Stimulated activated CD4-positive, alpha-beta T cell treated with anti-CD3 and anti-CD28 coated beads, Interleukin-1b, Interleukin-23, amount 100 ng/mL, for 4 hours (primary cell): ENCODE measurements around the gene TP53I11.

Experiments used
- DNase-seq, 2 donors: peaks; one replicate each; pipeline ENCODE4 v3.0.0-alpha.2; 2020; ENCODE audit warnings: low read depth in 2 of 2

TP53I11 gene

DNA sequence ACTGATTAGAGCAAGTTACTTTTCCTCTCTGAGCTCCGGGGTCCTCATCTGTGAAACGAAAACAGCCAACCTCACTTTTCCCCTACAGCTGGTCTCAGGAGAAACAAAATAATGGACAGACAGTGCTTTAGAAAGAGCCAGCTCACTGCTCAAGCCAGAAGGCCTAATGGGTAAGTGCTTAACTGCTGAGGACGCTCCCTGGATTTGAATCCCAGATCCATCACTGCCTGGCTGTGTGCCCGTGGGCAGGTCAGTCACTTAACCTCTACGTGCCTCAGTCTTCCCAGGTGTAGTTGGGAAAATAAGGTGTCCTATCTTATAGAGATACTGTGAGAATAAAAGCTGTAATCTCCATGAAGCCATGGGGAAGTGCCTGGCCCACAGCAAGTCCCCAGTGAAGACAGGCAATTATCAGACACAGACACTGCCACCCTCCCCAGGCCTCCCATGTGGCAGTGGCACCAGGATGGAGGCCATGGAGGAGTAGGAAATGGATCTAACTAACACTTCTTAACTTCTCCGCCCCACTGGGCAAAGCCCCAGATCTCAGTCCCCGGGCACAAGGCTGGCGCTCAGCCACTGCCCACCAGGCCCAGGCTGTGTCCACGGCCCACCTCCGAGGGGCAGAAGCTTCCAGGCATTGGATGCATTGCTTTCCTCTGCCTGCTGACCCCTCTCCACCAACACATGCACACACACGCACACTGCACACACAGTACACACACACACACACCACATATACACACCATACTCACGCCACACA lies 9.2 kb downstream of the TP53I11 start:
- DNase-seq, result no peak

GRCh38 chr11:44940835-44941234 lies 9.8 kb downstream of the TP53I11 start:
- no peak for DNase-seq

DNA sequence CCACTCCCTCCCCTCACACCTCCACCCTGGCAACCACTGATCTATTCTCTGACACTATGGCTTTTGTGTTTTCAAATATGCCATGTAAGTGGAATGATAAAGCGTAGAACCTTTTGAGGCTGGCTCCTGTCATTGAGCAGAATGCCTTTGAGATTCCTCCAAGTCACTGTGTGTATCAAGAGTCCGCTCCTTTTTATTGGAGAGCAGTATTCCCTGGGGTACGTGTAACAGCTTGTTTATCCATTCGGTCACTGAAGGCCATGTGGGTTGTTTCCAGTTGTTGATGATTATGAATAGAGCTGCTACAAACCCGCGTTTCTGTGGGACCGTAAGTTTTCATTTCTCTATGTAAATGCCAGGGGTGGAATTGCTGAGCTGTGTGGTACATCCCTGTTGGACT lies 10.3 kb downstream of the TP53I11 start:
- DNase-seq, result no peak

DNA sequence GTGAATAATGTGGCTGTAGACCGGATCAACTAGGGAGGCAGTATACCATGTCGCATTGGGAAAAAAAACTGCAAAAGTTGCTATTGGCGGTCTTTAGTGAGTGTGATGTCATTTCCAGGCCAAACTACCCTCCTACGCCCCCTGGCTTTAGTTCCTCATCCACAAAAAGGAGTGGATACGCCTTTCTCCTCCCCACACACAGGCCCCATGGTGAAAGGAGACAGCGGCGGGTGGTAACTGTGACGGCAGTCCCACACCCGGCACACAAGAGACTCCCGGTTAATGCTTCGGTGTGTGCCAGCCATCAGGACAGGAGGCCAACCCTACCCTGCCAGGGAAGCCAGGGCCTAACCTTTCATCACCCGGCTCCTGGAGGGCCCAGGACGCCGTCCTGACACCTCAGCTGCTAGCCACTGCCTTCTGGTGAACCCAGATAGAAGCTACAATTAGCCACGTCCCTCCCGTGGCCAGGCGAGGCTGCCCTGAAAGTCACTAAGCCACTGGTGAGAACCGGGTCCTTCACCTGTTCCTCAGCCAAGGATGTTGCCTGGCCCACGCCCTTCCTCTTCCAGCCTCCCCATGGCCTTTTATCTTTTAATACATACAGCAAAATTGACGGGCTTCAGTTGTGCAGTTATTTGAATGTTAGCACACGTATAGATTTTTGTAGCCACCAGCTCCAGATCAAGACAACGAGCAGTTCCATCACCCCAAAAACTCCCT lies 10.8 kb downstream of the TP53I11 start:
- DNase-seq, result no peak

- no peak for DNase-seq
Observed at GRCh38 chr11:44938066-44938691, 12.5 kb downstream of the TP53I11 start.

- no peak for DNase-seq
Observed at GRCh38 chr11:44936951-44937543, 13.6 kb downstream of the TP53I11 start.

DNA sequence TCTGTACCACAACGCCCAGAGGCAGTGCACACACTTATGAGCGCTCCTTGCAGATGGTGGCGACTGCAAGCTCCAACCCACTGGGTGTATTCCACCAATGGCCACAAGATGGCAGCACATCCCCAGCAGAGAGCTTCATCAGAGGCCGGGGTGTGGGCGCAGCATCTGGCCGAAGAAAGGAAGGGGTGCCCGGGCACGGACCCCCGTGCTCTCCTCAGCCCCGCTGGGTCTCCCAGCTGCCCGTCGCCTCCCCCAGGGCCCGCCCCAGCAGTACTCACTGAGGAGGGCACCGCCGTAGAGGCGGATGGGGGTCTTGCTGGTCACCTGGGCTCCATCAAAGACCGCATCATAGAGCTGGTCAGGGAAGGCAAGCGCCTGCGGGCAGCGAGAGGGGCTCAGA lies 14.2 kb downstream of the TP53I11 start:
- peak; percentile 76 to 84 for DNase-seq

GRCh38 chr11:44934735-44935250 lies 15.9 kb downstream of the TP53I11 start:
- no peak for DNase-seq

- no peak for DNase-seq
Observed at GRCh38 chr11:44934110-44934509, 16.6 kb downstream of the TP53I11 start.

DNA sequence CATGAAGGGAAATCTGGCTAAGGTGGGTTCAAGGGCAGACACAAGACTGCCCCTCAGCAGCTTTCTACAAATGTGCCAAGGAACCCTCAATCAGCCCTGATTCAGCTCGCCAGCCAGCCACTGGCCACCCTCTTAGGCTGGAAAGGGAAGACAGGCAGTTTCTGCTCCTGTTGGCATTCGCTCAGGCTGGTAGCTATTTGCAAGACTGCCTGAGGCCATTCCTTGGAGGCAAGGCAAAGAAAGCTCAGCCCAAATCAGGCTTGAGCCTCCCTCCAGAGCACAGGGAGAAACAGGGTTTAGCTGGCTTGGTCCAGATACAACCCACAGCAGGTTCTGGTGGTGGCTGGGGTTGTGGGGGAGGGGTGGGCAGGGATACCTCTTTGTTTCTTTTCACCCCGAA lies 19.2 kb downstream of the TP53I11 start:
- no peak for DNase-seq

- DNase-seq, result no peak
Observed at GRCh38 chr11:44930588-44931302, 19.9 kb downstream of the TP53I11 start.

GRCh38 chr11:44928816-44929215 lies 21.9 kb downstream of the TP53I11 start:
- no peak for DNase-seq

- DNase-seq, result no peak
Observed at GRCh38 chr11:44928144-44928543, 22.5 kb downstream of the TP53I11 start.

DNA sequence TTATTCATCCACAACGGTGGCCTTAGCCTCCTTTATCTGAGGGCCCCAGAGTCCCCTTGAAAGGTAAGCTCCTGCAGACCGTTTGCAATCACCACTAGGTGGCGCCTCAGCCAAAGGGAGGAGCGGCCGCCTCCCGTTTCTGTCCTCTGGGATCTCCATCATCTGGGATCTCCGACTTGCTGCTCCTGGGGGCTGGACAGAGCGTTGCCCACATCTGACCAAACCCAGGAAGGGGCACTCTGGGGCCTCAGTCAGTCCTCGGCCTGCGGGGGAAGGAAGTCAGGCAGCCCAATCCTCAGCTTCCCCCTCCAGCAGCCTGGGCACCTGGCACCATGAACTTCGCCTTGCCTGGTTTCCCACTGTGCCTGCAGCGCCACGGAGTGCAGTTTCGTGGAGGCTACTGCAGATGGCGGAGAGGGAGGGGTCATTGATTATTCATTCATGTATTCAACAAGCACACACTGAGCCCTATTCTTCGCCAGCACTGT lies 23.5 kb downstream of the TP53I11 start:
- peak; percentile 47 to 53 for DNase-seq

- DNase-seq, result no peak
Observed at GRCh38 chr11:44926036-44926435, 24.6 kb downstream of the TP53I11 start.

- no peak for DNase-seq
Observed at GRCh38 chr11:44923806-44924205, 26.9 kb downstream of the TP53I11 start.

DNA sequence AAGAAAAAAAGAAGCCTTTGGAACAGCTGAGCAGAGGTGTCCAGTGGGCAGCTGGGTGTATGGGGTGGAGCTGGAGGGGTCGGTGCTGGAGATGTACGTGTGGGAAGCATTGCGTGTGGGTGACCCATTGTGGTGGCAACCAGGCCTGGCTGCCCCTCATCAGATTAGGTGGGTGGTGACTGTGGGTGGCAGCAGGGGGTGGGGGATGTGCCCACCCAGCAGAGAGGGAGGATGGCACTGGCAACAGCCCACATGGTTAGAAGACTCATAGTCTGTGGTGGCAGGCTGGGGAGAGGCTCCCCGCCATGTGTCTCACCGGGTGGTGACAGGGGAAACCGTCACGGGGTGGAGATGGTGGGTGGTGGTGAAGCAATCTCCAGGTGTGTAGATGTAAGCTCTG lies 27.6 kb downstream of the TP53I11 start:
- DNase-seq, result no peak

- DNase-seq, result no peak
Observed at GRCh38 chr11:44920451-44920850, 30.2 kb downstream of the TP53I11 start.

DNA sequence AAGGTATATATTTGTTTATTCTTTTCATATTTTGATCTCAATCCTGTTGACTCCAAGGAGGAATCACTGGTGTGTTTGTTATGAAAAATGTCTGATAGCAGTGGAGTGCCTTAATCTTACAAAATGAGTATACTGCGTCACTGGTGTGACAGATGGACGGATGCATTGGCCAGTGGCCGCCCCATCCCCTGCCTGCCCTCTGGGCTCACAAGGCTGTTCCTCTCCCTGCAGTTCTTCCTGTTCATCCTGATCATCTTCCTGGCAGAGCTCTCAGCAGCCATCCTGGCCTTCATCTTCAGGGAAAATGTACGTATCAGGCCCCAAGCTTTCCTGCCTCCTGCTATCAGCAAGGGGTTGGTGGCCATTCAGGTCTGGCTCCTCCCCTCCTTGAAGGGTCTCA lies 32.9 kb downstream of the TP53I11 start:
- no peak for DNase-seq

- DNase-seq, result no peak
Observed at GRCh38 chr11:44916801-44917385, 33.8 kb downstream of the TP53I11 start.

DNA sequence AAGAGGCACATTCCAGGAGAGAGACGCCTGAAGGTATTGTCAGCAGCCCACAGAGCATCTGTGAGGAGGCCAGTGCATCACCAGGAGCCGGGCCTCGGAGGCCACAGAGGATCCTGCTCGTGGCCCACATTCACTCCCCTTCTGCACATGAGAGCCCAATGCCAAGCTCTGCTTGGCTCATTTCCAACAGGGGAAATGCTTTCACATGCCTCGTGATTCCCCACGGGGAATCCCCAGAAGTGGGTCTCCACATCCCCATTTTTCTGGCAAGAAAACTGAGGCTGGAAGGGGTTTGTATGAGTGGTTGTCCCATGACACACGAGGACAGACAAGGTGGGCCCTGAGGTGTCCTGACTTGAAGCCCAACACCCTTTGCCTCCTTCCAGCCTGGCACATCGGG lies 34.4 kb downstream of the TP53I11 start:
- DNase-seq, result no peak
